Thyroid gland (tissue), 4 donors: Measurements from ENCODE around the gene SLC46A3.

Source experiments
- CTCF ChIP-seq, 6 experiments: fragments of 200-600 bp in 3 of 6; fragments of 450-650 bp in 3 of 6; sonication (generic) in 3 of 6; IDR thresholded peaks; one replicate each; pipeline ENCODE4 v1.5.1; 2016 to 2019; ENCODE audit warnings: antibody characterized with exemption in 6 of 6, mild to moderate bottlenecking in 2 of 6, inconsistent platforms in 1 of 6, moderate library complexity in 1 of 6
- POLR2A ChIP-seq, 2 donors: fragments of 450-650 bp; IDR thresholded peaks; one replicate each; pipeline ENCODE4 v1.6.1; 2017; ENCODE audit warnings: antibody characterized with exemption in 2 of 2, mild to moderate bottlenecking in 2 of 2, moderate library complexity in 1 of 2

DNA sequence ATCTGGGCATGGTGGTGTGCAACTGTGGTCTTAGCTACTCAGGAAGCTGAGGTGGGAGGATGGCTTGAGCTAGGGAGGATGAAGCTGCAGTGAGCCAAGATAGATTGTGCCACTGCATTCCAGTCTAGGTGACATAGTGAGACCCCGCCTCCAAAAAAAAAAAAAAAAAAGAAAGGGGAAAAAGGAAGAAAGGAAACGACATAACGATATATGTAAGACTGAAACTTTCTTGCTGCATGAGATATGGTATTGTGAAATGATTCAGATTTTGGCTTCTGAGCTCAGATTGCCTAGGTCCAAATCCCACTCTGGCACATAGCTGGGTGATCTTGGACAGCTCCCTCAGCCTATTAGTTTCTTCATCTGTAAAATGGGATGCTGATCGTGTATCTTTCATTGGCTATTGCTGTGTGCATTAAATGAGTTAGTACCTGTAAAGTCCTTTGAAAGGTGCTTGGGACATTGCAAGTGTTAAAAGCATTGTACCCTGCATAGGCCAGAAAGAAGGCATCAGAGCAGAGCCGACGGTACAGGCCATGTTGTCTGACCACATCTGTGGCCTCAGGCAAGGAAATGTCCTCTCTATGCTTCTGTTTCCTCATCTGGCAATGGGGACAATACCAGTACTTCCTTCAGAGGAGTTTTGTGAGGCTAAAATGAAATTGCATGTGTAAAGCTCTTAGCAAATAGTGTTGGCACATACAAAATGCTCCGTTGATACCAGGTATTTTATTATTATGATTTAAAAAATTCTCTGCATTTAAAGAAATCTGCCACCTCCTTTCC, 32.6 kb upstream of the SLC46A3 start:
- no peak for TF ChIP-seq CTCF (IDR thresholded peaks at IDR 0.05)
- TF ChIP-seq POLR2A (IDR thresholded peaks at IDR 0.05), result no peak
